Measurements from ENCODE around the gene PTPRG.

DNA sequence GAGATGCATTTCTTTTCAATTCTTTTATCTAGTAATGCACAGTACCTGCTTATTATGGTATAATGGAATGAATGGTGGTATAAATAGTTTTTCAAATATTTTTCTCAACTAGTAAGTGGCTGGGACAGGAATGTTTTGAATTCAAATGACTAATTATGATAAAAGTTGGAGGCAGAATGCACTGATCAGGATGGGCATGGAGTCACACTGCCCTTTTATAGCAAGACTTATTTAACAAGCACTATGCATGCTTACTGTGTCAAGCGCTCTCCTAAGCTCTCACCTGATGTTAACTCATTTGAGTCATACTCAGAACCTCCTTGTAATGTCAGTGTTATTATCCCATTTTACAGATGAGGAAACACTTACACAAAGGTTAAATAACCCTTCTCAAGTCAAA, 590.2 kb downstream of the PTPRG start:
- TF ChIP-seq, protein P1, sequence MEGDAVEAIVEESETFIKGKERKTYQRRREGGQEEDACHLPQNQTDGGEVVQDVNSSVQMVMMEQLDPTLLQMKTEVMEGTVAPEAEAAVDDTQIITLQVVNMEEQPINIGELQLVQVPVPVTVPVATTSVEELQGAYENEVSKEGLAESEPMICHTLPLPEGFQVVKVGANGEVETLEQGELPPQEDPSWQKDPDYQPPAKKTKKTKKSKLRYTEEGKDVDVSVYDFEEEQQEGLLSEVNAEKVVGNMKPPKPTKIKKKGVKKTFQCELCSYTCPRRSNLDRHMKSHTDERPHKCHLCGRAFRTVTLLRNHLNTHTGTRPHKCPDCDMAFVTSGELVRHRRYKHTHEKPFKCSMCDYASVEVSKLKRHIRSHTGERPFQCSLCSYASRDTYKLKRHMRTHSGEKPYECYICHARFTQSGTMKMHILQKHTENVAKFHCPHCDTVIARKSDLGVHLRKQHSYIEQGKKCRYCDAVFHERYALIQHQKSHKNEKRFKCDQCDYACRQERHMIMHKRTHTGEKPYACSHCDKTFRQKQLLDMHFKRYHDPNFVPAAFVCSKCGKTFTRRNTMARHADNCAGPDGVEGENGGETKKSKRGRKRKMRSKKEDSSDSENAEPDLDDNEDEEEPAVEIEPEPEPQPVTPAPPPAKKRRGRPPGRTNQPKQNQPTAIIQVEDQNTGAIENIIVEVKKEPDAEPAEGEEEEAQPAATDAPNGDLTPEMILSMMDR (conservative IDR thresholded peaks at IDR 0.05; ENCODE audit: low read length): no peak
- no peak for TF ChIP-seq EZH2phosphoT487 (IDR thresholded peaks at IDR 0.05; ENCODE audit: borderline replicate concordance)

All from Loucy (cell line).